Measurements from ENCODE around the gene RMI2.

- TF ChIP-seq CTCF (IDR thresholded peaks at IDR 0.05) (no peak), POLR2A (IDR thresholded peaks at IDR 0.05) (no peak)
Measured at GRCh38 chr16:11350921-11351335, 5.7 kb downstream of the RMI2 start.

Data from breast epithelium (tissue), 3 donors.